Progenitor cell of endocrine pancreas (in vitro differentiated cells): ENCODE results near the gene STOML1. TPM values are rescaled to one million over a fixed set of nuclear protein-coding genes. Genes with fewer than 3 reads are reported as not detected.

ENCODE experiments used
- DNase-seq: peaks from one replicate; pipeline ENCODE4 v3.0.0; 2021; ENCODE audit warnings: low spot score; ENCODE audit not compliant: unreplicated experiment
- H3K27ac Mint-ChIP-seq: 2 replicates; pipeline ENCODE4 v1.8.0; 2021; ENCODE audit warnings: mild to moderate bottlenecking, moderate library complexity, mixed read lengths
- H3K27me3 Mint-ChIP-seq: 2 replicates; pipeline ENCODE4 v1.8.0; 2021; ENCODE audit warnings: mixed read lengths
- H3K36me3 Mint-ChIP-seq: 2 replicates; pipeline ENCODE4 v1.8.0; 2022; ENCODE audit warnings: mixed read lengths; ENCODE audit not compliant: insufficient read depth
- H3K4me1 Mint-ChIP-seq: 2 replicates; pipeline ENCODE4 v1.8.0; 2021; ENCODE audit warnings: low read depth, mixed read lengths
- H3K4me3 Mint-ChIP-seq: 2 replicates; pipeline ENCODE4 v1.8.0; 2021; ENCODE audit warnings: low read depth, mild to moderate bottlenecking, moderate library complexity, mixed read lengths
- H3K9me3 Mint-ChIP-seq: 2 replicates; pipeline ENCODE4 v1.8.0; 2021; ENCODE audit warnings: low read depth, mixed read lengths
- total RNA-seq: library from RNA; stranded (reverse); gene quantifications from 2 replicates; pipeline ENCODE4 v1.2.1, GENCODE V29; 2021
- TF ChIP-seq, protein P1 (sequence below): fragments of 200-600 bp; sonication (generic); IDR thresholded peaks from one replicate; pipeline ENCODE4 v1.5.0; 2021; ENCODE audit warnings: antibody characterized with exemption, mild to moderate bottlenecking; ENCODE audit not compliant: unreplicated experiment

The STOML1 gene
- total RNA-seq, 1 donor from 2014 or later, result 8.0 TPM

DNA sequence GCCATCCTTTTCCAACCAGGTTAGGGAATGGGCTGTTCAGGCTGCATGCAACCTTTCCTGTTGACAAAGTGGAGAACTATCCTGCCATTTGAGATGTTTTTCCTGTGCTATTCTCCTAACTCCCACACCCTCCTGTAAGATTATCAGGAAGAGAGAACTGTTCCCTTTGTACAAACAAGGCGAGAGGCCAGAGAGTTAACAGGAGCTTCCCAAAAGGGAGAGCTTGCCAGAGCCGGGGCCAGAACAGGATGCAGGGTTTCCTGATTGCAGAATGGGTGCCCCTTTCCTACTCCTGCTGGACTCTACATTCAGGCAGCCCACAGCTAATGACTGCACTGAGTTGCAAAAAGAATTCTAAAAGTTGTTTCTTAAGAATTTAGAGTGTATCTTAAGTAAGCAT, 19.5 kb upstream of the STOML1 start:
- no peak for DNase-seq
- no peaks in the 10 kb centered on the region for H3K27me3 Mint-ChIP-seq
- peaks cover 8% of the 10 kb centered on the region for H3K36me3 Mint-ChIP-seq
- no peaks in the 10 kb centered on the region for H3K9me3 Mint-ChIP-seq
- TF ChIP-seq, protein P1, sequence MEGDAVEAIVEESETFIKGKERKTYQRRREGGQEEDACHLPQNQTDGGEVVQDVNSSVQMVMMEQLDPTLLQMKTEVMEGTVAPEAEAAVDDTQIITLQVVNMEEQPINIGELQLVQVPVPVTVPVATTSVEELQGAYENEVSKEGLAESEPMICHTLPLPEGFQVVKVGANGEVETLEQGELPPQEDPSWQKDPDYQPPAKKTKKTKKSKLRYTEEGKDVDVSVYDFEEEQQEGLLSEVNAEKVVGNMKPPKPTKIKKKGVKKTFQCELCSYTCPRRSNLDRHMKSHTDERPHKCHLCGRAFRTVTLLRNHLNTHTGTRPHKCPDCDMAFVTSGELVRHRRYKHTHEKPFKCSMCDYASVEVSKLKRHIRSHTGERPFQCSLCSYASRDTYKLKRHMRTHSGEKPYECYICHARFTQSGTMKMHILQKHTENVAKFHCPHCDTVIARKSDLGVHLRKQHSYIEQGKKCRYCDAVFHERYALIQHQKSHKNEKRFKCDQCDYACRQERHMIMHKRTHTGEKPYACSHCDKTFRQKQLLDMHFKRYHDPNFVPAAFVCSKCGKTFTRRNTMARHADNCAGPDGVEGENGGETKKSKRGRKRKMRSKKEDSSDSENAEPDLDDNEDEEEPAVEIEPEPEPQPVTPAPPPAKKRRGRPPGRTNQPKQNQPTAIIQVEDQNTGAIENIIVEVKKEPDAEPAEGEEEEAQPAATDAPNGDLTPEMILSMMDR, result no peak
- H3K4me3 Mint-ChIP-seq, result no peak overlapping the region
- H3K4me1 Mint-ChIP-seq, result peaks cover 2% of the 10 kb centered on the region
- no peak overlapping the region for H3K27ac Mint-ChIP-seq

DNA sequence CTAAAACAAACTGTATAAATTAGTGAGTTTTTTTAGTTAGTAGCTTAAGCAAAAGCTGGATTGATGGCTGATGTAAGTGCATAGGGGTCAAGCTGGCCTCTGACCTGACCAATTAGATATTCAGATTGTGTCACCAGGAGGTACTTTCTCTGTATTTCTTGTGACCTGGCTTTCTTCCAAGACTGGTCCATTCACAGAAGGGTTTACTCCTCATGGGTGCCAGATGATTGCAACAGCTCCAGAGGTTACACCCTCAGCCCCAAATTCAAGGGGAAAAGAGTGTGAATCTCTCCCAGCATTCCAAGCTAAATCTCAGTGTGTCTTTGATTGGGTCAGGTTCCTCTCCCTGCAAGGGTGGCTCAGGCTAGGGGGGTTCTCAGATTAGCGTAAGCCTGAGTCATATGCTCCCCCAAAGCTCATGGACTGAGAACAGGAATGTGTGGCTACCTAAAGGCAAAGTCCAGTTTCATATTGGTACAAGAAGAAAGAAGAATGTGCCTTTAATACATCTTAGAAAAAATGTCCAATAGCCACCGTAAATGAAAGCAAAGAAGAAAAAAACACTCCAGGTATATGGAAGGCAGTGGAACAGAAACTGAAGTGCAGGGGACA, 18.9 kb upstream of the STOML1 start:
- Mint-ChIP-seq H3K4me3 (no peak overlapping the region), H3K9me3 (no peaks in the 10 kb centered on the region), H3K4me1 (peaks cover 2% of the 10 kb centered on the region), H3K27me3 (no peaks in the 10 kb centered on the region), H3K27ac (no peak overlapping the region), H3K36me3 (peaks cover 9% of the 10 kb centered on the region)
- TF ChIP-seq, protein P1, result no peak
- DNase-seq, result no peak

DNA sequence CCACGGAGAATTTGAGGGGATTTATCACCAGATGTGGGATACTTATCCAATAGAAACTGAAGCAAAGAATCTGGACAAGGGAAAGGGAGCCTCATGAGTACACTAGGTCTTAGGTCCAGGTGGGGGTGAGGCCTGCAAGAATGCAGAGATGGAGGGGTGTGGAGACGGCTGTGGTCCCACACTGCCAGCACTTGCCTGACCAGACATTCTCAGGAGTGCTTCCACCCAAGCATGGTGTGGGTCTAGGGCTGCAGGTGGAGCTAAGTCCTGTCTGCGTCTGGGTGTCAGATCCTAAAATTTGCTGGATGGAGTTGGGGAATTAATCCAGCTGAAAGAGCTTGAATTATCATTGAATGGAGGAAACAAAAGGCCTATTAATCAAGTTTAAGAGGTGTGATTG, 16.8 kb upstream of the STOML1 start:
- TF ChIP-seq, protein P1, result no peak
- Mint-ChIP-seq H3K27ac (no peak overlapping the region), H3K4me3 (no peak overlapping the region), H3K27me3 (no peaks in the 10 kb centered on the region), H3K9me3 (no peaks in the 10 kb centered on the region), H3K36me3 (peaks cover 9% of the 10 kb centered on the region), H3K4me1 (peaks cover 2% of the 10 kb centered on the region)
- no peak for DNase-seq

DNA sequence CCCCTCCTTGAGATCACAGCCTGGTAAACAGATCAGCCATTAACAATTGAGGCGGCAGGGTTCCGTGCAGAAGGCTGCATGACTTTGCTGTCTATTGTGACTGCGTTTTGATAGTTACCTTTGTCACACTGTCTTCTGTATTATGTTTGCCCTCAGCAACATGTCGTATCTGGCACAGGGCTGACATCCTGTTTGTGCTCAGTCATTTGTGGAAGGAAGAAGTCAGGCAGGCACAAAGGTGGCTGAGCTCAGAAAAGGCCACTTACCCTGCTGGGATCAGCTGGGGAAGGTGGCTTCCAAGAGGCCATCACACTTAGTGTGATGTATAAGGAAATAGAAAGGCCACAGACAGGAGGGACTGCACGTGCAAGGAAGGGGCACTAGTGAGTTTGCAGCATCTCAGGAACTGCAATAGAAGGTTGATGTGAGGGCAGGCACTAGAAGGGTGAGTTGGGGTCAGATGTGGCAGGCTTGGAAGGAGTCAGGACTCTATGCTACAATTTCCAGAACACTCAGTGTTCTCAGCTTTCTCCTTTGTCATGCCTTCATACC, 15.8 kb upstream of the STOML1 start:
- no peak for DNase-seq
- TF ChIP-seq, protein P1, result no peak
- Mint-ChIP-seq H3K27ac (no peak overlapping the region), H3K27me3 (no peaks in the 10 kb centered on the region), H3K4me1 (peaks cover 2% of the 10 kb centered on the region), H3K9me3 (peaks cover 5% of the 10 kb centered on the region), H3K4me3 (no peak overlapping the region), H3K36me3 (peaks cover 15% of the 10 kb centered on the region)

DNA sequence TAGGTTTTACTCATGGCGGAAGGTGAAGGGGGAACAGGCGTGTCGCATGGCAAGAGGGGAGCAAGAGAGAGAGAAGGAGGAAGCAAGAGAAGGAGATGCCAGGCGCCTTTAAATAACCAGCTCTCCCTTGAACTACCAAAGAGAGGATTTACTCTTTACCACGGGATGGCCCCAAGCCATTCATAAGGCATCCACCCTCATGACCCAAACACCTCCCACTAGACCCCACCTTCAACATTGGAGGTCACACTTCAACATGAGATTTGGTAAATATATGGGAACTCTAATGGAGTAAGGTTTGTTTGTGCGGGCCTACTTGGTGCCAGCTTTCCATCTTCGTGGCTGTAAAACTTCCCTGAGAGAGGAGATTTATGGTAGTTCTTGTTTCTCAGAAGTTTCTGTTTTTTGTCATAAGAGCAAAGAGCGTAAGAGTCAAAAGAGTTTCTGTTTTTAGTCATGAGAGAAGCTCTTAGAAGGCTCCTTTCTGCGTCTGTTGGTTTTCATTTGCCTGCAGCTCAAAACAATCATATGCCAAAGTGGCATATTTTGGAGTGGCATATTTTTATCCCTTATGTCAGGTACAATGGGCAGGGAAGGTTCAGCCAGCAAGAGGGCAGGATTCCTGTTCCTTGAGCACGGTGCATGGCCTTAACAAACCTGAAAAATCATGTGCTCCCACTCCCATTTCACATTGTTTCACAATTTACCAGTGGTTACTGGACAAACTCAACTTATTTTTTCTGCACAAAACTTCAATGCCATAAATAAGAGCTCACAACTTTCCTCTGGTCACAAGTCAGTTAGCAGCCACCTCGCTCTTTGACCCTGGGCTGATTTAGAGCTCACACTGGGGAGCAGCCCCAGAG, 14.9 kb upstream of the STOML1 start:
- TF ChIP-seq, protein P1, result no peak
- H3K27me3 Mint-ChIP-seq, result no peaks in the 10 kb centered on the region
- no peak for DNase-seq
- no peak overlapping the region for H3K4me3 Mint-ChIP-seq
- H3K36me3 Mint-ChIP-seq, result peaks cover 12% of the 10 kb centered on the region
- peaks cover 5% of the 10 kb centered on the region for H3K9me3 Mint-ChIP-seq
- H3K27ac Mint-ChIP-seq, result no peak overlapping the region
- peaks cover 2% of the 10 kb centered on the region for H3K4me1 Mint-ChIP-seq
